GM18517 (cell line): ENCODE results near the gene NTSR1.

Source experiments
- ATAC-seq: cut with Tn5 transposase; IDR thresholded peaks from one replicate; pipeline ENCODE4 v1.9.1; 2021; ENCODE audit warnings: mild to moderate bottlenecking, moderate library complexity; ENCODE audit not compliant: unreplicated experiment

The NTSR1 gene

GRCh38 chr20:62797671-62798532 is 89.3 kb downstream of the NTSR1 start:
- ATAC-seq: no peak

DNA sequence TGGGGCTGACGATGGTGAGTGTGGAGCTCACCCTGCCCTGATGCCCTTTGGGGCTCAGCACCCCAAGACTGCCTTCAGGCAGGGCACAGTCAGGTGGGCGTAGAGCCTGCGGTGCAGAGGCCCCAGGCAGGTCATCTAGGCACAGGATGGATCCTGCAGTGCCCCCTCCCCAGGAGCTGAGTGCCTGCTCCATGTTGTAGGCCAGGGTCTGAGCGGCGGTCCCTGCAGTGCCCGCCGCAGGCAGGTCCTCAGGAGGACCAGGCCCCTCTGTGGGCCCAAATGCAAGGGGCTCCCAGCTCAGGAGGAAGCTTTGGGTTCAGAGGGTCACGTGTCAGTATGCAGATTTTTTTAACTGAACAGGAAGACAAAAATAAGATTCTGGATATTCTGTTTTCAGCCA is 90.4 kb downstream of the NTSR1 start:
- ATAC-seq: no peak

GRCh38 chr20:62799459-62799858 is 90.8 kb downstream of the NTSR1 start:
- ATAC-seq: no peak

DNA sequence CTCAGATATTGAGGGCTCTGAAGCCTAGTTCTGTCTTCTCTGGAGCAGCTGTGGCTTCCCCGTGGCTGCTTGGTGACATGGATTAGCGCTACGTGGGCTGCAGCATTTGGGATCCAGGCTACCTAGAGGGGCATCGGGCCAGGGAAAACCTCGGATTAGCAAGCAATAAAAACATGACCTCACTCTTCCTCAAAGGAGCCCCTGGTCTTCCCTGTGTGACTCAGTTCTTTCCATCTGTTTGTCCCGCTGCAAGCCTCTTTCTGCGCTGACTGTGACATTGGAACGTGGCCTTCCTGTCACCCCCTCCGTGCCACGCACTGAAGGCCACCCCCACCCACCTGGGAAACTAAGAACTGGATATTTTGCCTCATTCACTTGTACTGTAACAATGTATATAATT is 91.2 kb downstream of the NTSR1 start:
- no peak for ATAC-seq

DNA sequence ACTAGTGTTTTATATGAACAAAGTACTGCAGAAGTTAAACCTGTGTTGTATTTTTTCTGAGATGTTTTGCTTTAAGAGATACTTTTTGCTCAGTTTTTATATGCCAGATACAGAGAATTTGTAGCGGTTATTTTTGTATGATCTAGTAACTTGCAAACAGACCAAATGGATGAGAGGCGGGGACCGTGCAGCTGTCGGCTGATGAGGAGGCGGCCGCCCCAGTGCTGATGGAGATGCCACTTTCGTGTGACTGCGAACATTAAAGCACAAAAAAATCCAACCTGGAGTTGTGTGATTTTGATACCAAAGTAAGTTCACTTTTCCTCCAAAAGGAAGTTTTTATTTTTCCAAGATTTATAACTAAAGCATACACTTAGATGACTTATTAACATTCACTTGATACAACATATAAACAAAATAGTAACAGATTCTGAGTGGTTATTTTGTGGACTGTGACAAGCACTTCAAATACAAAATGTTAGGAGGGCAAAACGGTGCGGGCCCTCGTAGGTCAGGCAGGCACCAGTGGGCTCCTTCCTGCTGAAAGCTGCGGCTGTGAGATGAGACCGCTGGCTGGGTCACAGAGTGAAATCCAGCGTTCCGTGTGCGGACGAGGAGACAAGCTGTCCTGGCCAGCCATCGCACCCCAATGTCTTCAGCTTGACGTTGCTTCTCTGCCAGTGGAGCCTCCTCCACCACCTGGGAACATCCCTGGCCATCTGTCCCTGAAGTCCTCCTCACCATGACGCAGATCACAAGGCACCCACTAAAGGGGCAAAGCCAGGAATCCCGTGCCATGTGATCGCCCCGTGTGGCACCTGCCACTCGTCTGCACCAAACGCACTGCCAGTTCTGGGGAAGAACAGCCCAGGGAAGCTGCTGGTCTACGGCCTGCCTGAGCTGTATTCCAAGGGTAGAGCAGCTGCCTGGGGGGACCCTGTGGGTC is 92.0 kb downstream of the NTSR1 start:
- no peak for ATAC-seq

GRCh38 chr20:62801284-62802010 is 92.8 kb downstream of the NTSR1 start:
- ATAC-seq: no peak

- ATAC-seq: no peak
Measured at GRCh38 chr20:62802026-62802712, 93.5 kb downstream of the NTSR1 start.

DNA sequence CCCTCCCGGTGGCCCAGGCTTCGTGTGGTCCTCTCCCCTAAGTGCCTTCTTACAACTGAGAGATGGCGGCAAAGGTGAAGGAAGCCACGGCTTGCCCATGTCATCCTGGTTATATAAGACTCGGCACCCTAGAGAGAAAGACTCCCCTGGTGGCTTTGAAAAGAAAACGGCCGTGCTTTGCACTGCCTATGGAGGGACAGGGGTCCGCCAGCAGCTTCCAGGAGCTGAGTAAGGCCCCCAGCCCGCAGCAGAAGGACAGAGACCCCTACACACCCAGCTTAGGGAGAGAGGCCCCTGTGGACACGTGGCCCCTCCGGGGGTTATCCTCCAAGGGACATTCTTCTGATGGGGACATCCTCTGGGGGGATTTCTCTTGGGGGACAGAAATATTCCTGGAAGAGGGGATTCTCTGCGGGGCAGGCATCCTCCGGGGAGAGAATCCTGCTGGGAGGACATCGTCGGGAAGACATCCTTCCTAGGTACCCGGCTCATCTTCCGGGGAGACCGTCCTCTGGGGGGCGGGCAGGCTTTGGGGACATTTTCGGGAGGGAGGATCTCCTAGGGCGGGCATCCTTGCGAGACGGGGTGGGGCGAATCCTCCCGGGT is 95.5 kb downstream of the NTSR1 start:
- no peak for ATAC-seq

DNA sequence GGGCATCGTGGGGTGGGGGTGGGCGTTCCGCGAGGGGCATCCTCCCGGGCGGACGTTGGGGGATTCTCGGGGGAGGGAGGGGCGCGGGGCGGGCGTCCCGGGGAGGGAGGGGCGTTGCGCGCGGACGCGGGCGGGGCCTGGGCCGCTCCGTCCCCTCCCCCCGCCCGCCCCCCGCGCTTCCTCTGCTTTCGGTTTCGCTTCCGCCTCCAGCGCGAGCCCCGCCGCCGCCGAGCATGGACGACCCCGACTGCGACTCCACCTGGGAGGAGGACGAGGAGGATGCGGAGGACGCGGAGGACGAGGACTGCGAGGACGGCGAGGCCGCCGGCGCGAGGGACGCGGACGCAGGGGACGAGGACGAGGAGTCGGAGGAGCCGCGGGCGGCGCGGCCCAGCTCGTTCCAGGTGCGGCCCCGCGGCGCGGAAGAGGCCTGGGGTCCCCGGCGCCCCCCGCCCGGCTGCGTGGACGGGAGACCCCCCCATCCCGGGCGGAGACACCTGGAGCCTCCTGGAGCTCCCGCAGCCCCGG is 96.1 kb downstream of the NTSR1 start, which contains the start of gene OGFR:
OGFR (plus strand) TSS at position 209 of the 528 bp plus-strand sequence; CDS start at position 234, 25 bp downstream.
- ATAC-seq: no peak

DNA sequence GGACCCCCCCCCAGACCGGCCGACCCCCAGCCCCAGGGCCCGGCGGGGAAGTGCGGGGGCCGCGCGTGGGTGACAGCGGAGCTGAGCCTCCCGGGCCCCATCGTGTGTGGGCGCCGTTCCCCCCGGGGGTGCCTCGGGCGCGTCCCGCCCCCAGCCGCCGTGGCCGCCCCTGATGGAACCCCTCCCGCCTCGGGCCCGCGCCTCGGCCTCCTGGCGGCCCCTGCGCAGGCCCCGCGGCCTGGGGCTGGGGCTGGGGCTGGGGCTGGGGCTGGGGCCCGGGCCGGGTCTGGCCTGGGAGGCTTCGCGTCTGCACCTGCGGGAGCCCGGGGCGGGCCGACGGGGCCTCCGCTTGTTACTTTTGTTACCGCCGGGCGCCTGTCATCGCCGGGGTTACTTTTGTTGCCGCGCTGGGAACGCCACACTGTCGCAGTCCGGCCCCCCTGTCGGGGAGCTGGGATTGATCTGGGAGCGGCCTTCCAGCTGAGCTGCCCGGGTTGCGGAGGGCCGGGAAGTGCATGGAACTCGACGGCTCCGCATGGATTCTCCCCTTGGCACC is 96.6 kb downstream of the NTSR1 start:
- ATAC-seq: no peak

GRCh38 chr20:62805711-62806382 is 97.2 kb downstream of the NTSR1 start:
- ATAC-seq: no peak

DNA sequence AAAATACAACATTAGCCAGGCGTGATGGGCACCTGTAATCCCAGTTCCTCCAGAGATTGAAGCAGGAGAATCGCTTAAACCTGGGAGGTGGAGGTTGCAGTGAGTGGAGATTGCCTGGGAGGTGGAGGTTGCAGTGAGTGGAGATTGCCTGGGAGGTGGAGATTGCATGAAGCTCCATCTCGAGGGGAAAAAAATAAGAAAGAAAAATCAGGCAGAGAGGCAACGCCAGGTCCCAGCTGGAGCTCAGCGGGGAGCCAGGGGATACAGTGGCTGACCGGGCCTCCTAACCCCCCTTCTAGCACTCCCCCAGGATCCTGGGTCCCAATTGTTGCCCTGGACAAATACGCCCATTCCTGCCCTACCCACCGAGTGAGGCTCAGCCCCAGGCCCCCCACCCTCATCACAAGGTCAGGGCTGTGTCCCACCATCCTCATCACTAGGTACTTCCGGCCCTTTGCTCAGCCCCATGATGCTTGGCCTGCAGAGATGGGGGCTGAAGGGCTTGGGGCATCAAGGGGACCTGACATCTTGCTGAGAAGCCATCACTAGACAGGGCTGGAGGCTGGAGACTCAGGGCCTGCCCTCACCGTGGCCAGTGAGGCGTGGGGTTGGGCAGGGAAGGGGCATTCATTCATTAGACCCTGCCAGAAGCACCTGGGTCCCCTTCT is 97.9 kb downstream of the NTSR1 start:
- no peak for ATAC-seq

- no peak for ATAC-seq
Measured at GRCh38 chr20:62807444-62808210, 99.0 kb downstream of the NTSR1 start.

- ATAC-seq: no peak
Measured at GRCh38 chr20:62808211-62808865, 99.7 kb downstream of the NTSR1 start.

DNA sequence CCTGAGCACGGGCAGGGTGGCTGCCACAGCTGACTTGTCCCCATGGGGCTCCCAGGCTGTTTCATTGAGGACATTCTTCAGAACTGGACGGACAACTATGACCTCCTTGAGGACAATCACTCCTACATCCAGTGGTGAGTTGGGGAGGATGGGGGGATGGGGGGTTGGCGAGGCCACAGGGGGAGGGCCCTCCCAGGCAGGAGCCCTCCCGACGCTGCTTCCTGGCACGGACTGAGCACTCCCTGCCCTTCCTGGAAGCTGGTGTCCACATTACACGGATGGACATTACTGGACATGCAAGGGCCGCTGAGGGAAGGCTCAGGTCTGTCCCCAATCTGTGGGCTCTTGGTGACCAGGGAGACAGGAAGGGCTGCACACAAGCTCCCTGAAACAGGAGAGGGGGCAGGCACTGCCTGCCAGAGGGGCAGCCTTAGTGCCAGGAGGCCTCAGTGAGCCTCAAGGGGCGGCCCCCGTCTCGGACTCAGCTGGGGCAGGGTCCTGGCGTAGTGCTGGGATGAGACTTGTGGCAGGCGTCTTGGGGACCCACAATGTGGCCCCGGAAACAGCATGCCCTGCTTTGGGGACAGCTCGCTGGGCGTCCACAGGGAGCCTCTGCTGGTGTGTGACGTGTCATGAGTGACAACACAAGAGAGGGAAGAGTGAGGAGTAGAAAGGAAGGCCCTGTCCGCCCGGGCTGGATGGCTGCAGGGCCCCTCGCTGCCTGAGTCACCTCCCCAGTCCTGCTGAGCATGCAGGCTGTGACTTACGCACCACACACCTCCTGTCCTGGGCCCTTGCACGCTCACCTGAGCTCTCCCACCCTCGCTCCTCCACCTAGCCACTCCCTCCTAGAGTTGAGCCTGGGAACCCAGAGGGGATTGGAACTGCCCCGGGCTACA is 101.1 kb downstream of the NTSR1 start:
- ATAC-seq: no peak

DNA sequence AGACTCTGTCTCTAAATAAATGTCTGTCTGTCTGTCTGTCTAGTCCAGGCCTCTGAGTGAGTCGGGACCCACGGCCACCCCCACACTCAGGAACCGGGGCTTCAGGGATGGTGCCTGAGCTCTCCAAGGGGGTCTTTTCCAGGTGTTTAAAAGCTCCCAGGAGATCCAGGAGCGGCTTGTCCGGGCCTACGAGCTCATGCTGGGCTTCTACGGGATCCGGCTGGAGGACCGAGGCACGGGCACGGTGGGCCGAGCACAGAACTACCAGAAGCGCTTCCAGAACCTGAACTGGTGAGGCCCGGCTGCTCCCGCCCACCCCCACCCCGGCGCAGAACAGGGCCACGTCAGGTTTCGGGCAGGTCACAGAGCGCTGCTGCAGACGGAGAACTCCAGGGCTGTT is 102.7 kb downstream of the NTSR1 start:
- ATAC-seq: no peak
